ENCODE measurements around the gene CROT.

DNA sequence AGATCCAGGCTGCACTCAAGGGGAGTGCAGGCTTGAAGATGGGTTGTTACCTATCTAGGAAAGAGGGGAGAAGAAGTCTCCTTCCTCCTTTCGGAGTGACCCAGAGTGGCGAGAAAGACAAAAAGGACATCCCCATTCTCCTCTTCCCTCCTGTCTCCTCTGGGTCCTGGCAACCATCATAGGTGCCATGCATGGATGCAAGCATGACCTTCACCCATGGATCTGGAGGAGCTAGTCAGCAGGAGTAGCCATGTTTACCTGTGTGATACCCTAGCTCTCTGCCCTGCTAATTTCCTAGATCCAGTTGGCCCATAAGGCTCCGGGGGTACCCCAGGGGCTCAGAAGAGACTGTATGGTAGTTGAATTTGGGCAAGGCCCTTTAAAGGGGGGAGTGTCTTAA is 17.2 kb upstream of the CROT start:
- TF ChIP-seq, protein P1, sequence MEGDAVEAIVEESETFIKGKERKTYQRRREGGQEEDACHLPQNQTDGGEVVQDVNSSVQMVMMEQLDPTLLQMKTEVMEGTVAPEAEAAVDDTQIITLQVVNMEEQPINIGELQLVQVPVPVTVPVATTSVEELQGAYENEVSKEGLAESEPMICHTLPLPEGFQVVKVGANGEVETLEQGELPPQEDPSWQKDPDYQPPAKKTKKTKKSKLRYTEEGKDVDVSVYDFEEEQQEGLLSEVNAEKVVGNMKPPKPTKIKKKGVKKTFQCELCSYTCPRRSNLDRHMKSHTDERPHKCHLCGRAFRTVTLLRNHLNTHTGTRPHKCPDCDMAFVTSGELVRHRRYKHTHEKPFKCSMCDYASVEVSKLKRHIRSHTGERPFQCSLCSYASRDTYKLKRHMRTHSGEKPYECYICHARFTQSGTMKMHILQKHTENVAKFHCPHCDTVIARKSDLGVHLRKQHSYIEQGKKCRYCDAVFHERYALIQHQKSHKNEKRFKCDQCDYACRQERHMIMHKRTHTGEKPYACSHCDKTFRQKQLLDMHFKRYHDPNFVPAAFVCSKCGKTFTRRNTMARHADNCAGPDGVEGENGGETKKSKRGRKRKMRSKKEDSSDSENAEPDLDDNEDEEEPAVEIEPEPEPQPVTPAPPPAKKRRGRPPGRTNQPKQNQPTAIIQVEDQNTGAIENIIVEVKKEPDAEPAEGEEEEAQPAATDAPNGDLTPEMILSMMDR (IDR thresholded peaks at IDR 0.05) = no peak
- TF ChIP-seq POLR2A (IDR thresholded peaks at IDR 0.05) = no peak
